Daoy (cell line): ENCODE results near the gene SP1. TPM values are rescaled to one million over a fixed set of nuclear protein-coding genes. Genes with fewer than 3 reads are reported as not detected.
"Not testable (repeated sequence)": the region's sequence is repeated elsewhere in the genome, so short reads cannot be mapped to it uniquely, and the experiment has no call there.

Experiments used
- DNase-seq: peaks from one replicate; pipeline ENCODE4 v3.0.0-alpha.2; 2015; ENCODE audit warnings: low read depth
- total RNA-seq: library from RNA; depleted of rRNA; stranded (reverse); fragments of >200 nt; shearing (Covaris generic); gene quantifications from 2 replicates; pipeline ENCODE4 v1.2.3, GENCODE V29; 2014; rRNA removed

The SP1 gene
- total RNA-seq: 18.3 and 21.8 TPM in 2 replicates

- DNase-seq: peak; percentile 96
Observed at GRCh38 chr12:53380104-53380793, at the start of gene SP1. Gene SP1, plus strand, starts transcription at chr12:53380176. Its CDS starts 116 bp downstream, at chr12:53380292.

DNA sequence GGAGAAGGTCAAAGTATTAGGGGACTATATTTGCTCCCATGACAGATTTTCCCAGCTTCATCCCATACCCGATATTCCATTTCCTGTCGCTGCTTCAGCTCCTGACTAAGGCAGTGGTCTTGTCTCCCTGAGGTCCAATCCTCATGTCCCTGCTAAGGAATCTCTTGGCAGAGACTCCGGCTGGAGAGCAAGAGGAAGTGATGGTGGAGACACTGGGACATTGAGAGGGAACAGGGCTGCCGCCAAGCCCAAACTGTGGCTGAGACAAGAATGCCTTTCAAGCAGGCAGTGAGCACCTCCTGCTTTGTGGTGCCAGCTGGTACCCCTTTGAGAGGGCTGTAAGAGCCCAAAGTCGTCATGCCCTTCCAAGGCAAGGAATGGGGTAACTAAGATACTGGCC is 49.3 kb upstream of the SP1 start:
- no peak for DNase-seq

DNA sequence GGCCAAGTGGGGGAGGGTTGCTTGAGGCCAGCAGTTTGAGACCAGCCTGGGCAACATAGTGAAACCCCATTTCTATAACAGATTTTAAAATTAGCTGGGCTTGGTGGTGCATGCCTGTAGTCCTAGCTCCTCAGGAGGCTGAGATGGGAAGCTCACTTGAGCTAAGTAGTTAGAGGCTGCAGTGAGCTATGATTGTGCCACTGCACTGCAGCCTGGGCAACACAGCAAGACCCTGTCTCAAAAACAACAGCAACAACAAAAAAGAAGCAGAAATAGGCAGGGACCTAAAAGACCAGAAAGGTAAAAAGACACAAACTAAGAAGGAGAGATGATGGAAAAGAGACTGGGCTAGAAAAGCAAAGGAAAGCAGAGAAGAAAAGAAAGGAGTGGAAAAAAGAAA is 47.6 kb upstream of the SP1 start:
- DNase-seq: not testable (repeated sequence)

DNA sequence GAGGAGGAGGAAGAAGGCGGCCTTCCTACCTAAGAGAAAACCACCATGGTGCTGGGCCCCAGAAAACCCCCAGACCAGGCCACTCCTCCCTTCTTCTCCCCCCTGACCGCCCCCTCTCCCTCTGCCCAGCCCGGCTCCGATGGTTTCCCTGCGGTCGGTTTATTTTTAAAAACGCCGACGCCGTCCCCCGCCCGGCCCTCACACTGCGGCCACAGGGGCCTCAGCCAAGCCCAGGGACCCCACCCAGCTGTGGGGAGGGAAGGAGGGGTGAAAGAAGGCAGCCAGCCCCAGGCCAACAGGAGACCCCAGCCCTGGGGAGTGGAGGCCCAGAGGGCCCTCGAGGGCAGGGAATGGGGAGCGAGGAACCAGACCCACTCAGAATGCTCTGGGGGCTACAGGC is 47.2 kb upstream of the SP1 start:
- DNase-seq: no peak

GRCh38 chr12:53333289-53333688 is 46.7 kb upstream of the SP1 start:
- no peak for DNase-seq

DNA sequence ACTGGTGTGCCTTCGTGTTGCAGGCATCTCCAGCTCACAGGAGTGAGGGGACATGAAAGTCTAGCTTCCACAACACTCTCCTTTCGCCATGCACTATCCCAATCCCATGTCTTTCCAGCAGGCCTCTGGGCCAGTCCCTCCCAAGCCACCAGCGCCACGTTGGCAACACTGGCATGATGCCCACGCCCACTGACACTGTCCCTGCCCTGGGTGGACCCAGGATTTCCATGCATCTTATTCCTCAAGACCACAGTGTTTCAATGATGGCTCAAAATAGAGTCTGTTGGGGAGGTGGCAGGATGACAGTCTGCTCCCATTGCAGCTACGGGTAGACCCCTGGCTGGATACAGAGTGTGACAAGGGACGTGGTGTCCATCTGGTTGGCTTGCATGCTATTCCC is 46.1 kb upstream of the SP1 start:
- no peak for DNase-seq

DNA sequence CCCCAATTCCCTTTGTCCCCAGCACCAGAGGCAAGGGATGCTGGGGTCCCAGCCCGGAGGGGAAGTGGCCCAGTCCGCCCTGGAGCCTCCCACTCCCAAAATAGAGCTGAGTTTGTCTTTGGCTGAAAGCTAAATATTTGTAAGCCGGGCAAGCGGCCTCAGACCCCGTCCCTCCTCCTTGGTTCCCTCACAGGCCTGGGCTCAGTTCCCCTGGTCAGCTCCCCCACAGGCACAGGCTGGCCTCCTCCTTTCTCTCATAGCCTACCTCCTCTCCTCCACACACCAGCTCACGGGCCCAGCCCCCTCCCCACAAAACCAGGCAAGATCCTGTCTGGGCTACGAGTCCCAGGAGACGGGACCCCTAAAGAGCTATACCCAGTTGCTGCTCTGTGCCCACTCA is 45.2 kb upstream of the SP1 start:
- no peak for DNase-seq

DNA sequence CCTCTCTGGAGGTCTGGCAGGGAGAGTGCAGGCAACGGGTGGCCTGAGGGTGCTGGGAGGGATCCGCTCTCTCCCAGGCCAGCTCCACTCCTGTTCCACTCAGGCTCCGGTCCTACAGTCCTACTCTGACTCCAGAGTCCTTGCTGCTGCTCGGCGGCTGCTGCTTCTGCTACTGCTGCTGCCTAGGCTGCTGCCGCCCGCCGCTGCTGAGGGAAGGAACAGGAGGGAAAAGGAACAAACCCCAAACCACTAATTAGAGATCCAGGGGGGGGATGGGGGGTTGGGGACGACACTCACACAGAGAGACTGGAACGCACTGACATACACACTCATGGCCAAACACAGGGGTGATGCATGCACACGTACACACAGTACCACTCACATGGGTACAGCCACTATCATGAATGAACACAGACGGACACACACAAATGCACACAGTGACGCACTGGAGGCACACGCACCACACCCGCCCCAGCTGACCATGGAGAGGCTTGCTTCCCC is 43.7 kb upstream of the SP1 start, which contains the start of gene SP7:
Gene SP7 (minus strand): TSS at position 174 of the 501 bp plus-strand sequence. CDS start 708 bp downstream, outside the sequence.
- no peak for DNase-seq

GRCh38 chr12:53338017-53338416 is 42.0 kb upstream of the SP1 start:
- no peak for DNase-seq

GRCh38 chr12:53338916-53339315 is 41.1 kb upstream of the SP1 start:
- DNase-seq: no peak

GRCh38 chr12:53340398-53340797 is 39.6 kb upstream of the SP1 start:
- DNase-seq: no peak

DNA sequence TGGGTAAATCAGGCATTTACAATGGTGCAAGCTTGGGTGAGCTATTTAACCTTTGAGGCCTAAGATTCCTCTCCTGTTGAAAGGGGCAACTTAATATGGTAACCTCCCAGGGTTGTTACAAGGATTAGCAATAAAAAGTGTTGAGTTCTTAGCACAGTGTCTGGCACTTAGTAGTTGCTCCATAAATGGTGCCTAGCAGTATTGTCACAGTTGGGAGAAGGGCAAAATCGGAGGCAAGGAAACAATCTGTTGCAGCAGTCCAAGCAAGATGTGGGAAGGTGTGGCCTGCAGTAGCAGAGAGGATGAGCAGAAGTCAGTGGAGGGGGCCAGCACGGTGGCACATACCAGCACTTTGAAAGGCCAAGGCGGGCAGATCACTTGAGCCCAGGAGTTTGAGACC is 36.5 kb upstream of the SP1 start:
- no peak for DNase-seq

DNA sequence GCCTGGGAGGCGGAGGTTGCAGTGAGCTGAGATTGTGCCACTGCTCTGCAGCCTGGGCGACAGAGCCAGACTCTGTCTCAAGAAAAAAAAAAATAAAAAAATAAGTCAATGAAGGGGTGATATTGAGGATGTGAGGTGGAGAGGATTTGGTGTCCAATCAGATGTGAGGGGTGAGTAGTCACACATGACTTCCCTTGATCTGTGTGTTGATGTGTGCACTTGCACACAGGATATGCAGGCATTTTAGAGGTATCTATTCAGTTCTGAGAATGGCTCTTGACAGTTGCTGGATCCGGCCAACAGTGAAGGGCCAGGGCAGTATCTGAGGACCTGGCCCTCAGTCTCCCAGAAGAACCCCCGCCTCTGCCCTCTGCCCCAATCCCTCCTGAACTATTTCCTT is 36.0 kb upstream of the SP1 start:
- DNase-seq: no peak

- DNase-seq: no peak
Observed at GRCh38 chr12:53344487-53344823, 35.5 kb upstream of the SP1 start.

DNA sequence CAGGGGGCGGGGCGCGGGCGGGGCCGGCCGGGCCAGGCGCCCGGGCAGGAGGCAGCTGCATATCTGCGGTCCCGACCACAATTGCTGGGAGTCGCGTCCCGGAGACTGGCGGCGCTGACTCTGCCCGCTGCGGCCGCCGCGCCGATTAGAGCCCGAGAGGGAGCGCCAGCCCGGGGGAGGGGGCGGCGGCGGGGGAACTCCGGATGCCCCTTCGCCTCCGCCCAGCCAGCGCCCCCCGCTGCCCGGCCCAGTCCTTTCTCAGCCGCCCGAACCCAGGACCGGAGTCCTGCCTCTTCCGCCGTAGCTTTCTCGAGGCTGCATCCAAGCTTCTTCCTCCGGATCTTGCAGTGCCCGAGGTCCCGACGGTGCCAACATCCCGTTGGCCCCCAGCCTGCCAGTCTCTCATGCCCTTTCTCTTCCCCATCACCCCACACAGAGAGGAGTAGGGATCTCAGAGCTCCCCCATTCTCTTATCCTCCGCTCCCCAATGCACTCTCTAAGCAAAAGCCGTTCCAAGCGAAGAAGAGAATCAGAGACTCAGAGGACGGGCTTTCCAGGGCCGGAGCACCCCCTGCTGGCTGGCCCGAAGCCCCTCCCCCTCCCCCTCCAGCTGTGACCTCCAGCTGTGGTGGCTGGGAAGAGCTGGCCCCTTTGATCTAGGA is 35.0 kb upstream of the SP1 start:
- peak; percentile 81 for DNase-seq

DNA sequence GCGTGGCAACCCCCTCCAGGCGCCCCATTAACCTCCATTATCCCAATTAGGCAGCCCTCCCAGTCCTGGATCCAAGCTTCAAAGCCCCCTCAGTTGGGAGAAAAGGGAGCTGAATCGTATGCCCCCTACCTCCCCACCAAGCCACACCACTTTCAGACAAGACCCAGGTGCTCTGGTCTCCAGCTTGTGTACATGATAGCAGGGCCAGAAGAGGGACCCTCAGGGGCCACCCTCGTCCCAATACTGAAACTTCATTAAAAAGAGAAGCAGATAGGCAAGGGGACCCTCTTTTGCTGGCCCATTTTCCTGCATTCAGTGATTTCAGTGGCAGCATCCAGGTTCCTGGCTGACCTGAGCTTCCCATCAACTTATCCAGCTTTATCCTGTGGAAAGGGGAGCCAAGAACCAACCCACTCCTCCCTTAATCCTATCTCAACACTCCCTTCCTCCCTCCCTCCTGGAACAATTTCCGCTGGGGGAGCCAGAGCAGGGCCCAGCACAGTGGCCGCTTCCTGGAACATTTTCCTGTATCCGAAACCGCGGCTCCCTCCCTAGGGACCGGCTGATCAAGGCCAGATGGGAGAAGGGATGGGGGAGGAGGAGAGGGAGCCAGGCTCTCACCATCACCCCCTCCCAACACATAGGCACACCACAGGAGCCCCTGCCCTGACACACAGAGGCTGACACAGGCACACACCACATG is 34.3 kb upstream of the SP1 start:
- DNase-seq: peak; percentile 53

DNA sequence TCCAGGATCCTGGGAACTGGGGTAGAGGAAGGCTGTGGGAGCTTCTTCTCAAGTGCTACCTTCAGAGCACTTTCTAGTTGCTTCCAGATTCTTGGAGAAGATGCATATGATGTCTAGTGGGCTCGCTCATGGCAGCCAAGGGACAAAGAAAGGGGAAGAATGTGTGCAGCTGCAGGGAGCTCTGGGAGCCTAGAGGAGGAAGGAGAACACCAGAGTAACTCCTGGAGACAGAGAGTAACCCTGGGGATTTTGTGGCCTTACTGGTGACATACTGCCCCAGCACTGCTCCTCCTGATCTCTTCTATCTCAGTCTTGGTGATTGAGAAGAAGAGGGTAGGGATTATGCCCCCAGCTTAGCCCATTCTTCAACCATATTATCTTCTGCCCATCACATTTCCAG is 33.5 kb upstream of the SP1 start:
- DNase-seq: no peak

DNA sequence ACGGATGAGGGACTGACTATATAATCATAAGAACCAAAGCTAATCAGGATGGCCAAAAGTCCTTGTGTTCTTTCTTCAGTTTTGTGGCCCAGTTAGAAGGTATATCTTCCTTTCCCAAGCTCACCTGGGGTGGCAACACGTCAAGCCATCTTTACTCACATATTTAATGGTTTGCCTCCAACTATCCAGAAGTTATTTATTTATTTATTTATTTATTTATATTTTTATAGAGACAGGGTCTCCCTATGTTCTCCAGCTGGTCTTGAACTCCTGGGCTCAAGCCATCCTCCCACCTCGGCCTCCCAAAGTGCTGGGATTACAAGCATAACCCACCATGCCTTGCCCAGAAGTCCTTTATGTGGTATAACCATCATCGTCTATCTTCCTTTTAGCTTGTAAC is 32.1 kb upstream of the SP1 start:
- DNase-seq: no peak

DNA sequence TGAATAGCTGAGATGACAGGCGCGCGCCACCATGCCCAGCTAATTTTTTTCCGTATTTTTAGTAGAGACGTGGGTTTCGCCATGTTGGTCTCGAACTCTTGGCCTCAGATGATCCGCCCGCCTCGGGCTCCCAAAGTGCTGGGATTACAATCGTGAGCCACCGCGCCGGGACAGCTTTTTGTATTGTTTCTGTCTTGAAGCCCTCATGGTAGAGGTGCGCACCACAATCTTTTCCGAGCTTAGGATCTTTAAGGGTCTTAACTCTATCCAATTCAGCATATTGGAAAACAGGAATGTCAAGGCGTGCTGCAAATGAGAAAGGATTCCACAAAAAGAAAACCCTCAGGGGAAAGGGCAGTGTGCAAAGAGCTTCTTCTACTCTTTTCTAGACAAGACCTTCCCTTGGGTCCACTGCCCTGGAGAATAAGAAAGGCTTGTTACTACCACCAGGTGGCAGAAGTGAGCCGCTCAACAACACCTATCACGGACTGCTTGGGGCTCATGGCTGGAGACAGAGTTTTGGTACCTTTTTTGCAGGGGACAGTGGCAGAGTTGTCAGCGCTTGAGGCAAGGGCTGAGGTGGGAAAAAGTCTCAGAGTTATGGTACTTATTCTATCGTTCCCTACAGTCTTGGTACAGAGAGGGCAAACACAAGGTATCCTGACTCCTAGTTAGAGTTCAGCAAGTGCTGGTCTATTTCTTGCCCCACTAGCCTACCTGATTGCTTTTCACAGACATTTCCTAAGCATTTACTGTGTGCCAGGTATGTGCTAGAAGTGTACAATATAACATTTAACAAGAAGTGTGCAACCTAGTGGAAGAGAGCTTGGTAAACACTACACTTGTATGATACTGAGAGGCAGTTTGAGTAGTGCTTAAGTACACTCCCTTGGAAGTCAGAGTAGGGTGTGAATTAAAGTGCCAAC is 27.4 kb upstream of the SP1 start:
- peak; percentile 89 for DNase-seq

- DNase-seq: no peak
Observed at GRCh38 chr12:53353257-53353655, 26.7 kb upstream of the SP1 start.

GRCh38 chr12:53355121-53355520 is 24.9 kb upstream of the SP1 start:
- no peak for DNase-seq
